WTC11 (cell line): ENCODE measurements around the gene PGA5.

Experiments used
- CREM ChIP-seq: sonication (generic); formaldehyde crosslinking; IDR thresholded peaks from 2 replicates; pipeline ENCODE4 v1.8.1; 2022; ENCODE audit warnings: mild to moderate bottlenecking, missing genetic modification reagents, moderate library complexity
- CTCF ChIP-seq: fragments of 200-600 bp; IDR thresholded peaks from 2 replicates; pipeline ENCODE4 v1.8.0; 2022; ENCODE audit warnings: antibody characterized with exemption
- ZNF232 ChIP-seq: sonication (generic); formaldehyde crosslinking; IDR thresholded peaks from 2 replicates; pipeline ENCODE4 v1.8.0; 2022; ENCODE audit warnings: mild to moderate bottlenecking, missing genetic modification reagents

DNA sequence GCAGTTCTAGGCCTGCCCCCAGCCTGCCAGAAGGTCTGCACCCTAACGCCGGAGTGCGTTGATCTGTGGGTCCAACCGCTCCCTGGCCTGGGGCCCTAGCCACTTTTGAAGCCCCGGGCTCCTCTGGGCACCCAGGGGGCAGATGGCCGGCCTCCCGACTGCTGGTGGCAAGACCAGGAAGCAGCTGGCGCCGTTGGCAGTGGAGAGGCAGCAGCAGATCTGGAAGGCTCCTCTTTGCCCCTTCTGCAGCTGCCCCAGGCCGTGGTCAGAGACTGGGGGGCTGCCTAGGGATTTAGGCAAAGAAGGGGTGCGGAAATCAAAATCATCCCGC, 54.6 kb downstream of the PGA5 start:
- TF ChIP-seq CTCF (no peak), ZNF232 (CRISPR knock-in tag) (no peak), CREM (CRISPR knock-in tag) (no peak)
